Measurements from ENCODE around the gene PDLIM1.
"Not testable (repeated sequence)": the region's sequence is repeated elsewhere in the genome, so short reads cannot be mapped to it uniquely, and the experiment has no call there.

DNA sequence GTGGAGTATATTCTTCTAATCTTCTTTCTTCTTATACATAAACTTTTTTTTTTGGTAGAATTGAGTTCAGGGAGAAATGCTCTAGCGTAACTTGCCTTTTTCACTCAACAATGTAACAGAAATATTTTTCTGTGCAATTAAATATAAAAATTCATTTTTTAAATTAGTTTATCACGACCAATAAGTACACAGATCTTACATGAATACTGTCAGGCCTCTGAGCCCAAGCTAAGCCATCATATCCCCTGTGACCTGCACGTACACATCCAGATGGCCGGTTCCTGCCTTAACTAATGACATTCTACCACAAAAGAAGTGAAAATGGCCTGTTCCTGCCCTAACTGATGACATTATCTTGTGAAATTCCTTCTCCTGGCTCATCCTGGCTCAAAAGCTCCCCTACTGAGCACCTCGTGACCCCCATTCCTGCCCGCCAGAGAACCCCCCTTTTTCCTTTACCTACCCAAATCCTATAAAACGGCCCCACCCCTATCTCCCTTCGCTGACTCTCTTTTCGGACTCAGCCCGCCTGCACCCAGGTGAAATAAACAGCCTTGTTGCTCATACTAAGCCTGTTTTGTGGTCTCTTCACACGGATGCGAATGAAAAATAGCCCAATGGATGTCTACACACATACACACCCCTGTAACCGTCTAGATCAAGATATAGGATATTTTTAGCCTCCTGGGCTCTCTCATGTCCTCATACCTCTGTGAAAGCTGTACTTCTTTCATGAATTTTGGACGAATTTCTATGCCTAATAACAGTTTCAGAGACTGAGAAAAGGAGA lies 61.7 kb downstream of the PDLIM1 start:
- not testable (repeated sequence) for TF ChIP-seq CTCF, POLR2A, POLR2AphosphoS5, EP300 (IDR thresholded peaks at IDR 0.05)
